ENCODE results near the gene USP34. TPM values are rescaled to one million over a fixed set of nuclear protein-coding genes. Genes with fewer than 3 reads are reported as not detected.

Gene USP34
- total RNA-seq, 4 donors from 2014 or later: 124 to 147 (median 135) TPM

DNA sequence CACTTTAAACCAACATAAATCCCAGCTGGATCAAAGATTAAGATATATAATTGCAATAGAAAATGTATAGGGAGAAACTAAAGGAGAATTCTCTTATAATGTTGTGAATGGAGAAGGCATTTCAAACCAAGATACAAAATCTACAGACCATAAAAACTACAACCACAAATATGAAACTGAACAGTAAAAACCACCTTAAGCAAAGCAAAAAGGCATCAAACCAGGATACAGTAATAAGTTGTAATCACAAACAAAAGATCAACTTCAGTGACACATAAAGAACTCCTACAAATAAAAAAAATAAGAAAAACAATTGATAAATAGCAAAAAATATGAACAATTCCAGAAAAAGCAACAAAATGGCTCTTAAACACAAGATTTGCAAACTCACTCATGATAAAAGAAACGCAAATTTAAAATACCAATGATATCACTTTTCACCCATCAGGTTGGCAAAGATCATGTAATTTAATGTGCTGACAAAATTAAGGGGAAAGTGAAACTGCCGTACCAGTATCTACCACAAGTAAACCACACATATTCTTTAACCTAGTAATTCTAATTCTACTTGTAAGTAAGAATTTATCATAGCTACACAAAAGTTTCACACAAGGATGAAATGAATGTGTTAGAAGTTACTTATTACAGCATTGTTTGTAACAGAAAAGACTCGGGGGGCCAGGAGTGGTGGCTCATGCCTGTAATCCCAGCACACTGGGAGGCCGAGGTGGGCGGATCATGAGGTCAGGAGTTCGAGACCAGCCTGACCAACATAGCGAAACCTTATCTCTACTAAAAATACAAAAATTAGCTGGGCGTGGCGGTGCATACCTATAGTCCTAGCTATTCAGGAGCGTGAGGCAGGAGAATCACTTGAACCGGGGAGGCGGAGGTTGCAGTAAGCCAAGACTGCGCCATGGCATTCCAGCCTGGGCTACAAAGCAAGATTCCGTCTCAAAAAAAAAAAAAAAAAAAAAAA is 101.9 kb downstream of the USP34 start:
- DNase-seq (ENCODE audit: low spot score) (no peak), ATAC-seq (ENCODE audit: low FRiP score) (no peak)
- no peak for TF ChIP-seq CTCF (IDR thresholded peaks at IDR 0.05)

GRCh38 chr2:61367177-61367576 is 103.7 kb downstream of the USP34 start:
- TF ChIP-seq CTCF (IDR thresholded peaks at IDR 0.05): no peak
- DNase-seq (ENCODE audit: low spot score) (no peak), ATAC-seq (ENCODE audit: low FRiP score) (no peak)

DNA sequence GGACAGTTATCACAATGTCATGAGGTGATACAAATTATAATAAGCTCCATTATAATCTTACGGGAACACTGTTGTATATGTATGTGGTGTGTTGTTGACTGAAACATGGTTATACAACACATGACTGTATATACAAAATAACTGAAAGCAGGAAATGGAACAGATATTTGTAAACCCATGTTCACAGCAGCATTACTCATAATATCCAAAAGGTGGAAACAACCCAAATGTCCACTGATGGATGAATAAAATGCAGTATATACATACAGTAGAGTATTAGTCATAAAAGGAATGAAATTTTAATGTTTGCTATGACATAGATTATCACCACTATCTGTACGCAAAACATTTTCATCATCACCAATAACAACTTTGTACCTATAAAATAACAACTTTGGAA is 107.3 kb downstream of the USP34 start:
- ATAC-seq (ENCODE audit: low FRiP score) (no peak), DNase-seq (ENCODE audit: low spot score) (no peak)
- TF ChIP-seq CTCF (IDR thresholded peaks at IDR 0.05): no peak

- DNase-seq (ENCODE audit: low spot score) (no peak), ATAC-seq (ENCODE audit: low FRiP score) (no peak)
Observed at GRCh38 chr2:61362873-61363272, 108.0 kb downstream of the USP34 start.

GRCh38 chr2:61361068-61361467 is 109.8 kb downstream of the USP34 start:
- DNase-seq (ENCODE audit: low spot score): no peak
- no peak for TF ChIP-seq CTCF (IDR thresholded peaks at IDR 0.05)
- no peak for ATAC-seq (ENCODE audit: low FRiP score)

More at GRCh38 chr2:61362873-61363272, 108.0 kb downstream of the USP34 start:
- no peak for TF ChIP-seq CTCF (IDR thresholded peaks at IDR 0.05)

DNA sequence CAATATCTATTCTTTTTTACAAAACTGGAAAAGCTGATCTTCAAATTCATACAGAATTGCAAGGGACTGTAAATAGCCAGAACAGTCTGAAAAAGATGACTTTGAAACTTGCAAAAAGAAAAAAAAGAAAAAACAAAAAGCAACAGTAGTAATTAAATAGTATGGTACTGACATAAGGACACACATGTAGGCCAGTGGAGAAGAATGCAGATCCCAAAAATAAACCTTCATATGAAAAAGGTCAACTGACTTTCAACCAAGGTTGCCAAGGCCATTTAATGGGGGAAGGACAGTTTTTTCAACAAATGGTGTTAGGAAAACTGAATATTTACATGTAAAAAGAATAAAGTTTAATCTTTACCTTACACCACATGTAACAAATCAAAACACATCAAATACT is 111.8 kb downstream of the USP34 start:
- ATAC-seq (ENCODE audit: low FRiP score) (no peak), DNase-seq (ENCODE audit: low spot score) (no peak)
- no peak for TF ChIP-seq CTCF (IDR thresholded peaks at IDR 0.05)

- TF ChIP-seq CTCF (IDR thresholded peaks at IDR 0.05): no peak
- DNase-seq (ENCODE audit: low spot score): no peak
- ATAC-seq (ENCODE audit: low FRiP score): no peak
Observed at GRCh38 chr2:61357681-61358080, 113.2 kb downstream of the USP34 start.
